HCEC 1CT (cell line): ENCODE measurements around the gene MICAL3.

Experiments used
- DNase-seq: peaks from one replicate; pipeline ENCODE4 v3.0.0-alpha.2; 2017

The MICAL3 gene

GRCh38 chr22:17787241-17787640 is 237.1 kb downstream of the MICAL3 start:
- DNase-seq = no peak

GRCh38 chr22:17786435-17787161 is 237.8 kb downstream of the MICAL3 start:
- no peak for DNase-seq

- no peak for DNase-seq
These were observed 238.9 kb downstream of the MICAL3 start for GRCh38 chr22:17785185-17786184.

GRCh38 chr22:17784776-17785175 is 239.6 kb downstream of the MICAL3 start:
- DNase-seq = no peak

GRCh38 chr22:17783773-17784480 is 240.4 kb downstream of the MICAL3 start:
- DNase-seq = no peak

- DNase-seq = no peak
These were observed 241.0 kb downstream of the MICAL3 start for GRCh38 chr22:17783312-17783711.

- DNase-seq = no peak
These were observed 241.7 kb downstream of the MICAL3 start for GRCh38 chr22:17782621-17783020.

- DNase-seq = no peak
These were observed 242.2 kb downstream of the MICAL3 start for GRCh38 chr22:17782158-17782557.

GRCh38 chr22:17781319-17782031 is 242.9 kb downstream of the MICAL3 start:
- peak; percentile 49 for DNase-seq

GRCh38 chr22:17780741-17781318 is 243.5 kb downstream of the MICAL3 start:
- no peak for DNase-seq

GRCh38 chr22:17780116-17780740 is 244.1 kb downstream of the MICAL3 start:
- DNase-seq = no peak

GRCh38 chr22:17779286-17780115 is 244.9 kb downstream of the MICAL3 start:
- no peak for DNase-seq

GRCh38 chr22:17778412-17778976 is 245.9 kb downstream of the MICAL3 start:
- no peak for DNase-seq

- no peak for DNase-seq
These were observed 246.7 kb downstream of the MICAL3 start for GRCh38 chr22:17777717-17778044.

GRCh38 chr22:17777005-17777716 is 247.2 kb downstream of the MICAL3 start:
- no peak for DNase-seq

GRCh38 chr22:17775781-17776465 is 248.4 kb downstream of the MICAL3 start:
- no peak for DNase-seq

GRCh38 chr22:17774926-17775685 is 249.3 kb downstream of the MICAL3 start:
- DNase-seq = no peak

GRCh38 chr22:17774206-17774925 is 250.0 kb downstream of the MICAL3 start, which contains the start of gene BID:
Gene BID, minus strand, starts transcription at chr22:17774469. Its CDS starts 24,353 bp downstream, at chr22:17750116.
- peak; percentile 4 for DNase-seq
